Sigmoid colon (tissue), 4 donors: ENCODE measurements around the gene KL.

Experiments used
- EP300 ChIP-seq, 4 donors: sonication (generic); formaldehyde crosslinking; IDR thresholded peaks; one replicate each; pipeline ENCODE4 v1.6.1; 2017; ENCODE audit warnings: antibody characterized with exemption in 4 of 4
- POLR2A ChIP-seq, 2 donors: fragments of 450-650 bp; IDR thresholded peaks; one replicate each; pipeline ENCODE4 v1.6.1; 2016; ENCODE audit warnings: antibody characterized with exemption in 2 of 2, mild to moderate bottlenecking in 2 of 2, moderate library complexity in 2 of 2
- POLR2AphosphoS5 ChIP-seq, 4 donors: sonication (generic); formaldehyde crosslinking; IDR thresholded peaks; one replicate each; pipeline ENCODE4 v1.6.1; 2017; ENCODE audit warnings: antibody characterized with exemption in 4 of 4
- TF ChIP-seq, protein P1 (sequence below), 4 experiments: fragments of 450-650 bp in 3 of 4; fragments of 200-600 bp in 1 of 4; IDR thresholded peaks; one replicate each; pipeline ENCODE4 v1.5.1; 2016 to 2019; ENCODE audit warnings: antibody characterized with exemption in 4 of 4, mild to moderate bottlenecking in 3 of 4, moderate library complexity in 2 of 4

DNA sequence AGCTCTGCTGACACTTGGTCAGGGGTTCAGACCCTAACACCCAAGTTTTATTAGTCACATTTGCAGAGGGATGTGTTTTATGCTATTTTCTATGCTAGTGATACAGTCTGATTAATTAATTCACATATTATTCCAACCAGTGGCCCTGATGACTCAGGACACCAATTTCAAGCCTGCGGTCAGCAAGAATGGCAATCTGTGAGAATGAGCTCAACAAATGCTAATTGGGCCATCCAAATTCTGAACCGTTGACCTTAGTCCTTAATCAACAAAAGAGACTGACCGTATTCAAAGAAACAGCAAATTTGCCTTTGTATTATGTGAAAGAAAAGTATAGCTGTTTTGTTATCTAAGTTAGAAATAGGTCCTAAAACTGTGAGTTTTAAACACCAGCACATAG, 9.6 kb upstream of the KL start:
- TF ChIP-seq, protein P1, sequence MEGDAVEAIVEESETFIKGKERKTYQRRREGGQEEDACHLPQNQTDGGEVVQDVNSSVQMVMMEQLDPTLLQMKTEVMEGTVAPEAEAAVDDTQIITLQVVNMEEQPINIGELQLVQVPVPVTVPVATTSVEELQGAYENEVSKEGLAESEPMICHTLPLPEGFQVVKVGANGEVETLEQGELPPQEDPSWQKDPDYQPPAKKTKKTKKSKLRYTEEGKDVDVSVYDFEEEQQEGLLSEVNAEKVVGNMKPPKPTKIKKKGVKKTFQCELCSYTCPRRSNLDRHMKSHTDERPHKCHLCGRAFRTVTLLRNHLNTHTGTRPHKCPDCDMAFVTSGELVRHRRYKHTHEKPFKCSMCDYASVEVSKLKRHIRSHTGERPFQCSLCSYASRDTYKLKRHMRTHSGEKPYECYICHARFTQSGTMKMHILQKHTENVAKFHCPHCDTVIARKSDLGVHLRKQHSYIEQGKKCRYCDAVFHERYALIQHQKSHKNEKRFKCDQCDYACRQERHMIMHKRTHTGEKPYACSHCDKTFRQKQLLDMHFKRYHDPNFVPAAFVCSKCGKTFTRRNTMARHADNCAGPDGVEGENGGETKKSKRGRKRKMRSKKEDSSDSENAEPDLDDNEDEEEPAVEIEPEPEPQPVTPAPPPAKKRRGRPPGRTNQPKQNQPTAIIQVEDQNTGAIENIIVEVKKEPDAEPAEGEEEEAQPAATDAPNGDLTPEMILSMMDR (IDR thresholded peaks at IDR 0.05): no peak
- no peak for TF ChIP-seq POLR2AphosphoS5 (IDR thresholded peaks at IDR 0.05)
- no peak for TF ChIP-seq EP300 (IDR thresholded peaks at IDR 0.05)
- no peak for TF ChIP-seq POLR2A (IDR thresholded peaks at IDR 0.05)
